CD4-positive, alpha-beta T cell (primary cell): ENCODE measurements around the gene DMRT3. TPM values are rescaled to one million over a fixed set of nuclear protein-coding genes. Genes with fewer than 3 reads are reported as not detected.

Experiments used
- ATAC-seq: fragments of 200-7000 bp; cut with Tn5 transposase; one replicate; pipeline ENCODE4 v1.10.0; 2022; ENCODE audit warnings: mild to moderate bottlenecking; ENCODE audit not compliant: poor library complexity
- CTCF ChIA-PET: fragments of 350-600 bp; sonication (Branson Sonifier 250); formaldehyde crosslinking; loops from one replicate; lab custom pipeline; 2021; ENCODE audit warnings: antibody characterized with exemption, inconsistent platforms; lab: Charles Lee
- POLR2A ChIA-PET: fragments of 350-600 bp; sonication (Branson Sonifier 250); formaldehyde crosslinking; loops from one replicate; lab custom pipeline; 2021; ENCODE audit warnings: antibody characterized with exemption, inconsistent platforms; lab: Charles Lee
- DNase-seq, 14 experiments: peaks; one replicate each; pipeline ENCODE4 v3.0.0-alpha.2; 2013 to 2020; ENCODE audit warnings: mixed read lengths in 2 of 14
- H3K27ac ChIP-seq, 2 donors: one replicate each; pipeline versions ENCODE4 v1.5.1 to v1.7.0; 2013; ENCODE audit warnings: low read length in 2 of 2, low read depth in 1 of 2, mild to moderate bottlenecking in 1 of 2
- H3K27me3 ChIP-seq, 2 experiments: 1 replicate in 1 of 2; 2 replicates in 1 of 2; pipeline versions ENCODE4 v1.6.1 to v1.7.0; 2013; ENCODE audit warnings: low read length in 2 of 2, control low read depth in 1 of 2, mild to moderate bottlenecking in 1 of 2, moderate library complexity in 1 of 2; ENCODE audit not compliant: insufficient read depth in 2 of 2, control insufficient read depth in 1 of 2
- H3K36me3 ChIP-seq: one replicate; pipeline ENCODE4 v1.6.1; 2013; ENCODE audit warnings: low read length, control low read depth; ENCODE audit not compliant: insufficient read depth
- H3K4me1 ChIP-seq: one replicate; pipeline ENCODE4 v1.6.1; 2013; ENCODE audit warnings: low read length, control low read depth; ENCODE audit not compliant: insufficient read depth
- H3K4me3 ChIP-seq: one replicate; pipeline ENCODE4 v1.5.1; 2013; ENCODE audit warnings: mild to moderate bottlenecking, low read length, moderate library complexity
- H3K9me3 ChIP-seq, 2 experiments: 1 replicate in 1 of 2; 2 replicates in 1 of 2; pipeline versions ENCODE4 v1.6.1 to v1.7.0; 2013; ENCODE audit warnings: low read length in 2 of 2, mild to moderate bottlenecking in 2 of 2, control low read depth in 1 of 2, moderate library complexity in 1 of 2; ENCODE audit not compliant: control insufficient read depth in 1 of 2, insufficient read depth in 1 of 2
- H3K27ac Mint-ChIP-seq: one replicate; pipeline ENCODE4 v1.8.0; 2020; ENCODE audit warnings: mixed read lengths
- H3K27me3 Mint-ChIP-seq: one replicate; pipeline ENCODE4 v1.8.0; 2021; ENCODE audit warnings: mixed read lengths
- H3K36me3 Mint-ChIP-seq: one replicate; pipeline ENCODE4 v1.8.0; 2021; ENCODE audit warnings: low read depth, mixed read lengths
- H3K4me1 Mint-ChIP-seq: one replicate; pipeline ENCODE4 v1.8.0; 2021; ENCODE audit warnings: low read depth, mixed read lengths
- H3K4me3 Mint-ChIP-seq: one replicate; pipeline ENCODE4 v1.8.0; 2020; ENCODE audit warnings: mild to moderate bottlenecking, mixed read lengths
- H3K9me3 Mint-ChIP-seq: one replicate; pipeline ENCODE4 v1.8.0; 2020; ENCODE audit warnings: mixed read lengths
- intact Hi-C, 2 experiments: fragments of 100-400 bp; cut with DNase I in 1 of 2; cut with micrococcal nuclease in 1 of 2; formaldehyde crosslinking; loops; one replicate each; pipeline versions ENCODE4 v1.15.1 to v1.9.0; 2023 to 2025; cut with DNase I, micrococcal nuclease
- total RNA-seq, 174 experiments: library from RNA in 2 of 174; stranded (reverse) in 2 of 174; gene quantifications; one replicate each; pipeline ENCODE4 v1.2.3 and lab custom pipeline; 2021 to 2026
- TF ChIP-seq, protein P1 (sequence below): fragments of 200-600 bp; IDR thresholded peaks from one replicate; pipeline ENCODE4 v1.8.0; 2022; ENCODE audit warnings: antibody characterized with exemption, mild to moderate bottlenecking

DMRT3 gene
- total RNA-seq, 2 experiments from 2014 or later, result not detected

DNA sequence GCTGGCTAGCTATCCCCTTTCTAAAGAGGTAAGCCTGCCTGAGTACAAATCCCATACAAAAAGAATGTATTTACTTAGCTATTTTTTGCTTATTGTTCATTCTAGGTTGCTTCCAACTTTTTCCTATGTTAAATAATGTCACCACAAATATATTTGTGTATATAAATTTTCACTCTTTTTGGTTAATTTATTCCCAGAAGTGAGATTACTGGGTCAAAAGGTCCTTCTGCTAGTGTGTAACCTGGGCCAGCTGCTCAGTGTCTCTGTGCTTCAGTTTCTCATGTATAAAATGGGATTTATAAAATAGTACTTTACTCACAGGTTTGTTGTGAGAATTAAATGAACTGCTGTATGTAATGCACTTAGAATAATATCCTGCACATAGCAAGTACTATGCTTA, 49.8 kb downstream of the DMRT3 start:
- no peaks in the 10 kb centered on the region for H3K9me3 Mint-ChIP-seq
- no peak overlapping the region for H3K4me3 Mint-ChIP-seq
- no peaks in the 10 kb centered on the region for H3K36me3 Mint-ChIP-seq
- H3K27me3 Mint-ChIP-seq, result peaks cover 48% of the 10 kb centered on the region
- H3K4me1 Mint-ChIP-seq, result no peaks in the 10 kb centered on the region
- H3K36me3 ChIP-seq, result no peaks in the 10 kb centered on the region
- H3K4me3 ChIP-seq, result no peak overlapping the region
- H3K4me1 ChIP-seq, result no peaks in the 10 kb centered on the region
- ATAC-seq (no peak), DNase-seq (no peak)
- intact Hi-C loops, result no loop called here
- peaks cover 5 to 11% of the 10 kb centered on the region in 2 experiments for H3K9me3 ChIP-seq
- H3K27ac ChIP-seq, result no peak overlapping the region
- peaks cover 5 to 21% of the 10 kb centered on the region in 2 experiments for H3K27me3 ChIP-seq
- no peak overlapping the region for H3K27ac Mint-ChIP-seq
- CTCF ChIA-PET, result no interaction called here
- TF ChIP-seq, protein P1, sequence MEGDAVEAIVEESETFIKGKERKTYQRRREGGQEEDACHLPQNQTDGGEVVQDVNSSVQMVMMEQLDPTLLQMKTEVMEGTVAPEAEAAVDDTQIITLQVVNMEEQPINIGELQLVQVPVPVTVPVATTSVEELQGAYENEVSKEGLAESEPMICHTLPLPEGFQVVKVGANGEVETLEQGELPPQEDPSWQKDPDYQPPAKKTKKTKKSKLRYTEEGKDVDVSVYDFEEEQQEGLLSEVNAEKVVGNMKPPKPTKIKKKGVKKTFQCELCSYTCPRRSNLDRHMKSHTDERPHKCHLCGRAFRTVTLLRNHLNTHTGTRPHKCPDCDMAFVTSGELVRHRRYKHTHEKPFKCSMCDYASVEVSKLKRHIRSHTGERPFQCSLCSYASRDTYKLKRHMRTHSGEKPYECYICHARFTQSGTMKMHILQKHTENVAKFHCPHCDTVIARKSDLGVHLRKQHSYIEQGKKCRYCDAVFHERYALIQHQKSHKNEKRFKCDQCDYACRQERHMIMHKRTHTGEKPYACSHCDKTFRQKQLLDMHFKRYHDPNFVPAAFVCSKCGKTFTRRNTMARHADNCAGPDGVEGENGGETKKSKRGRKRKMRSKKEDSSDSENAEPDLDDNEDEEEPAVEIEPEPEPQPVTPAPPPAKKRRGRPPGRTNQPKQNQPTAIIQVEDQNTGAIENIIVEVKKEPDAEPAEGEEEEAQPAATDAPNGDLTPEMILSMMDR, result no peak
- POLR2A ChIA-PET, result no interaction called here

DNA sequence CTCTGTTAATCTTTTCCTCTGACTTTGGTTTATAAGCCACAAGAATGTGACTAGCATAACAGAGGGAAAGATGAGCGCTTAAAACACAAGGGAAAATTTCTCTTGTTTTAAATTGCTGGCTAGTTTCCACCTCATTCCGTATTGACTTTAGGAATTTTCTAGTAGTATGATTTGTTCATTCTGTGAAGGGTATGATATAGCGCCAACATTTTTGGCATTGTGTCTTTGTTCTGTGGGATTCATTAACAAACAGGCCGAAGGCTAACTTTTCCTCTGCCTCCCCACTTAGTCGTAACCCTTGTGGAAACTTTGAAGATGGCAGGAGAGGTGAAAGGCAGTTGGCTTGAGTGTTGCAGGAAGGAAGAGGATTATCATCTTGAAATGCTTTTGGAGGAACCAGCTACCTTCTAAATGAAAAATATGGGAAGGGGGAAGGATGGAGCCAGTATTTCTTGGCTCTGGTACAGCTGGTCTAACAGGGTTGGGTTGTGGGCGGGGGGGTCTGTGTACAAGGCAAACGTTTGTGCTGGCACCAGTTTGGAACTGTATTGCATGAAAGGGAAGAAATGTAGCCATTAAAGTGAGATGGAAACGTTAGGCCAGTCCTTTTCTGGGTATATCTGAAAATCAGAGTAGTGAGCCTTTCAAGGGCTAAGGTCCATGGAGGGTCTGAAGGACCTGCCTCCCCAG, 52.2 kb downstream of the DMRT3 start:
- Mint-ChIP-seq H3K4me3 (no peak overlapping the region), H3K36me3 (no peaks in the 10 kb centered on the region), H3K27me3 (peaks cover 60% of the 10 kb centered on the region), H3K4me1 (no peaks in the 10 kb centered on the region), H3K9me3 (no peaks in the 10 kb centered on the region), H3K27ac (no peak overlapping the region)
- Histone ChIP-seq H3K4me1 (no peaks in the 10 kb centered on the region), H3K4me3 (no peak overlapping the region), H3K36me3 (no peaks in the 10 kb centered on the region), H3K27me3 (peaks cover 13 to 30% of the 10 kb centered on the region in 2 experiments), H3K9me3 (peaks cover 0 to 7% of the 10 kb centered on the region in 2 experiments), H3K27ac (no peak overlapping the region)
- intact Hi-C loops, result no loop called here
- ATAC-seq, result no peak
- ChIA-PET CTCF (no interaction called here), POLR2A (no interaction called here)
- no peak for DNase-seq
- TF ChIP-seq, protein P1, result no peak

DNA sequence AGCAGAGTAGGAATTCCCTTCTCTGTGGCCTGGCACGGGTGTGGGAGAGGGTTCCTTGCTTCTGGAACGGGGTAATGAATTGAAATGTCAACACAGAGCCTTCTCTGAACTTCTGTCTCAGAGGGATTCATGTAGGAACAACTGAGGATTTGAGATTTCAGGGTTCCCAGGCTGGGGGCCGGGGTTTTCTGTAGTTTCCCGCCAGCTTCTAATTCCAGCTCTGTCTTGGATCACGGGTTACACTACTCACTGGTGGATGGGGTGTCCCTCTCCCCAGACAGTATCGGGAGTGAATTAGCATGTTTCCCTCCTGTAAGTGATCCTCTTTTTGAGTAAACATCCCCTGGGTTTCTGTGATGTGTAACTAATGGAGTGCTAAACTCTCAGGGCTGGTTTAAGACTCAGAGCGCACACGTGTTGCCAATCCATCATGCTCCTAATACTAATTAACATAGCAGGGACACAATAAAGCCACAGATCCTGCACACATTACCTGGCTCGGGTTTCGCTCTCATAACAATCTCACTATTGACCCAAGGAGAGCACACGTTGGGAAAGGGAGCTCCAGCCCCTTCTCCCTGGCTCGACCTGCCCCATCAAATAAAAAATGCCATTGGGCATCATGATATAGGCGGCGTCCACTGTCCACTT, 55.6 kb downstream of the DMRT3 start:
- no peak overlapping the region for H3K27ac Mint-ChIP-seq
- CTCF ChIA-PET, result no interaction called here
- peaks cover 64% of the 10 kb centered on the region for H3K27me3 Mint-ChIP-seq
- no peak for DNase-seq
- no peak overlapping the region for H3K27ac ChIP-seq
- intact Hi-C loops, result no loop called here
- no peaks in the 10 kb centered on the region for H3K9me3 ChIP-seq
- H3K36me3 ChIP-seq, result no peaks in the 10 kb centered on the region
- peaks cover 8 to 23% of the 10 kb centered on the region in 2 experiments for H3K27me3 ChIP-seq
- H3K36me3 Mint-ChIP-seq, result no peaks in the 10 kb centered on the region
- no peak overlapping the region for H3K4me3 ChIP-seq
- POLR2A ChIA-PET, result no interaction called here
- H3K4me1 Mint-ChIP-seq, result no peaks in the 10 kb centered on the region
- H3K4me1 ChIP-seq, result no peaks in the 10 kb centered on the region
- TF ChIP-seq, protein P1, result no peak
- no peak for ATAC-seq
- no peaks in the 10 kb centered on the region for H3K9me3 Mint-ChIP-seq
- no peak overlapping the region for H3K4me3 Mint-ChIP-seq
